Measurements from ENCODE around the gene LTF.
A peak's percentile ranks its signal among the peaks of the same experiment; 100 is the strongest.

Gene LTF

DNA sequence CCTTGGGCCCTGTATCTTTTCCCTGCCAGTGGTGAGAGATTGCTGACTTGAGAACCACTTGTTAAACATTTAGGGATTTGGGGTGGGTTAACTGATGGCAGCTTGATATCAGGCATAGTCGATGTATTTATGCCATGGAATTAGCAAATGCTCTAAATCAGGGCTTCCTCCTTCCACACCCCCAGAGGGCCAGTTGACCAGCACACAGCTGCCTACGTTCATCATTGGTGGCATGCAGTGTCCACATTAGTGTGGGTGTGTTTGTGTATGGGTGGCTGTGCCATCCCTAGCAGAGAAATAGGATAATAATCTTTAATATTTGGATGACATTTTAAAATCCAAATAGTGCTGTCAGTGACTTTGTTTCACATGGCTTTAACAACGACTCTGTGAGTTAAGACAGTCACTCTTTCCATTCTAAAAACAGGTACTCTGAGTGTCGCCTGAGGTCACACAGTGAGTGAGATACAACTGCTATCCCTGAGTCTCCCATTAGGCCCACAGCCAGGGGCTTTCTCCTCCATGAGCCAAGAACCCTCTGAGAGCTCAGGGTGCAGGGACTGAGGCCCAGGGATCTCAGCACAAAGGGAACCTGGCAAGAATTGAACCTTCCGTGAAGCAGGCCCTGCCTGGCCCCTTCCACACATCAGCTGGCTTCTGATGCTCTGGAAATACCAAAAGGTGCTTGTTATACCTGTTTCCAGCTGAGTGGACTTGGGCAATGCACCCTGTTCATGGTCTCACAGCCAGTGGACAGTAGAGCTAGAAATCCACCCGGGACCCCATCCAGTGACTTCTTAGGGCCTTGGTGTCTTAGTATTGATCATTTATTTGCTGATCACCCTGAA lies 4.3 kb upstream of the LTF start:
- DNase-seq (ENCODE audit: low spot score), result no peak

DNA sequence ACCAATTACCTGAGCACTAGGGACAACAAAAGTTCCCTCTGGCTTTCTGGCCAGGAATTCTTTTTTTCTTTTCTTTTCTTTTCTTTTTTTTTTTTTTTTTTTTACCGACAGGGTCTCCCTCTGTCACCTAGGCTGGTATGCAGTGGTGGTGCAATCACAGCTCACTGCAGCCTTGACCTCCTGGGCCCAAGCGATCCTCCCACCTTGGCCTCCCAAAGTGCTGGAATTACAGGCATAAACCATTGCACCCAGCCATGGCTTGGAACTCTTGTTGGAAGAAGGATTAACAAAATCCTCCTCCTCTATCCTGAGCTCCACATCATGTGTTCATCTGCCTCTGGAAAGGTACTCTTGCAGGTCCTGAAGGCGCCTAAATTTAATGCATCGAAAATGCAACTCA lies 2.9 kb upstream of the LTF start:
- DNase-seq (ENCODE audit: low spot score), result no peak

DNA sequence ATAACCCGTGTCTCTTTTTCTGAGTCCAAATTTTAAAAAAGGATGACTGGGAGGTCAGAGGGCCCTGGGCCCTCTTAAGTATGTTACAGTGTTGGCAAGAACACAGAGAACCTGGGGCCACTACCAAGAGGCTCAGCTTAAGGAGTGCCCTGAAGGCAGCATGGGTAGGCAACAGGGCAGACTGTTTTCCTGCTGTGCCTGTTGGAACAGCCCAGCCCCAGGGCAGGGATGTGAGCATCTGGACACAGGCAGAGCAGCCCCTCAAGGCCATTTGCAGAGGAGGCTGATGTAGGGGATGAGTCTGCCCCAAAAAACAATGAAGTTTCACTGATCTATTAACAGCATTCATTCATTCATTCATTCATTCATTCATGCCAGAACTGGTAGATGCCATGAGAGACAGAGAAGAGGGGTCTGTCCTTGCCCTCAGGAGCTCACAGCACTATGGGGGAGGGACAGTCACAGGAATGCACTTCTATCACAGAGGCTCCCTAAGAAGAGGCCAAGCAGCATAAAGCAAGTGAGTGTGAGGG lies 2.2 kb upstream of the LTF start:
- no peak for DNase-seq (ENCODE audit: low spot score)

DNA sequence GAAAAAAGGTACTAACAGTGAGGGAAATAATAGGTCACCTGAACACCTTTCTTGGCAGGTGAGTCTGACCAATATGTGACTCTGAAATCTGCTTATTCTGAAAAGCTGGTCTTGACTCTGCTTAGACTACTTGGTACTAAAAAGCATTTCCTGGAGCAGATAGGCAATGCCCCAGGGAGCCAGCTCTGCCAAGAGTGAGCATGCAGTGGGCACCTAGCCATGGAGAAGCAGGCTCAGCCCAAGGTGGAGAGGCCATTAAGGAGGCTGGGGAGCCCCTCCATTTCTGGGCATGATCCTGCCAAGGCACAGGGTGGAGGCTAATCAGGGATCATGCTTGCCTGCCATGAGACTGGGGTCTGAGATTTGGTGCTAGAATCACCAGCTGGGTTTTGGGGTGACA lies 1.6 kb upstream of the LTF start:
- no peak for DNase-seq (ENCODE audit: low spot score)

DNA sequence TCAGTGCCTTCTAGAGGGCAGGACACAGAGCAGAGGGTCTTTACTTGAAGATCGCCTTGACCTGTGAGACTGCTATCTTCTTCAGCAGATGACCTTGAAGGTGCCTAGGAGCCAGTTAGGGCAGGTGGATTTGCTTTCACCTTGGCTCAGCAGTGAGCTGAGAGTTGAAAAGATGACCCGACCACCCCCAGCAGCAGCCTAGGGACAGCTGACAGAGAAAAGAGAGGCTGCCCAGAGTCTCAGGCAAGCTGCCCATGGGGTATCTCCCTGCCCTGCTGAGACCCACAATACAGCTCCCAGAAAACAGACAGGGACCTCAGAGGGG lies 453 bp upstream of the LTF start:
- DNase-seq (ENCODE audit: low spot score), result no peak

DNA sequence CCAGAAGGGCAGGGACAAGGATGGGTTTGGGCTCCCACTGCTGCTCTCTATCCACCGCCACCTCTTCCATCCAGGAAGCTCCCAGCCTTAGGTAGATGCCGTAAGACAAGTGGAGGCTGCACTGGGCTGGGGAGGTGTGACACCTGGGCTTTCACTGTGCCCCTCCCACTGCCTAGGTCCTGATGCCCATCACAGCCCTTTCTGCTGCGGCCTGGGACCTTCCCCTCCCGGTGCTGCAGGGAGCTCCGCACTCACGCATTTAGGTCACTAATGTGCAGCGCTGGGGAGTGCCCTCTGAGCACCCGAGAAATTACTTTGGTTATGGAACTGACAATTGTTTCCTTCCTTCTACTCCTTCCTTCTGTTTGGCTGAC lies 850 bp downstream of the LTF start:
- no peak for DNase-seq (ENCODE audit: low spot score)

DNA sequence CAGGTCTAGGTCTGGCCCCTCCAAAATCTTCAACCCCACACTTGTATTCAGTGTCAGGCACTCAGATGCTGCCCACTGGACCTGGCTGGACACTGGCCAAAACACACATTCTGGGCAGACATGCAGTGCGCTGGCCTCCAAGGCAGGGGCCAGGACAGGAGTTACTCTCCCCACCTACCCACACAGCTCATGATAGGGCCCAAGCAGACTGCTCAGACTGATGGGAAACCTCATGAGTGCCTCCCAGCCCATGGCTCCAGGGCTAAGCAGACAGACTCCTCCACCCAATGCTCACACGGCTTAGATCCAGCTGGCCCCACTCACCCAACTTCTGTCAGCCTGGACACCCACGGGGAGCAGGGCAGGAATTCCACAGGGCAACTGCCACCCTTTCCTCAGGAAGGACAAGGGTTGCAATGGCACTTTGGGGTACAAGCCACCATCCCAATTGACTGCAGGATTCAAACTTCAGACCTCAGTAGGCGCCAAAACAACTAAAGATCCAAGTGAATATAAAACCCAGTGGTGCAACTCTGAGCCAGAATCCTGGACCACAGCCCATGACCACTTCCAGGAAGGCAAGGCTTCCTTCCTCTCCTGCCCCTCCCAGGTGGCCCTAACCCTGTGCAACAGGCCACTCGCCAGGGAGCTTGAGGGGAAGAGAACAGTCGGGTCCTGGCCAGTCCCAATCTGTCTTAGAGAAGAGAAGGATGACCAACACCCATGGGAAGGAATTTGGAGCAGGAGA lies 1.4 kb downstream of the LTF start:
- DNase-seq (ENCODE audit: low spot score), result no peak

DNA sequence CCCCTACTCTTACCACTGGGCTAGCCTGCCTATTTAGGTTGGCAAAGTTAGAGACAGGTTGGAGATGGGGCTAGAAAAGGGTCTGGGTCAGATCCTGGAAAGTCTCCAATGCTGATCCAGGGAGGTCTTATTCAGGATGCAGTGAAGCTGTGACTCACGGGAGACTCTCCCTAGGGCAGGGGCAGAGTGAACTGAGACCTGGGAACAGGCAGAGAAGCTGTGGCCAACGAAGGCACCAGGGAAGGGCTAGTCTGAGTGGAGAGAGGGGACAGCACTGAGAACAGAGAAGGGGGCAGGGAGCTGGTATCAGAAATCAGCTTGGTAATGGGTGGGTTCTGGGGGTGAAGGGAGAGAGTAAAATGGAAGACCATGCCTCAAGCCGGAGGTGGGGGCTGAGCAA lies 2.2 kb downstream of the LTF start:
- no peak for DNase-seq (ENCODE audit: low spot score)

DNA sequence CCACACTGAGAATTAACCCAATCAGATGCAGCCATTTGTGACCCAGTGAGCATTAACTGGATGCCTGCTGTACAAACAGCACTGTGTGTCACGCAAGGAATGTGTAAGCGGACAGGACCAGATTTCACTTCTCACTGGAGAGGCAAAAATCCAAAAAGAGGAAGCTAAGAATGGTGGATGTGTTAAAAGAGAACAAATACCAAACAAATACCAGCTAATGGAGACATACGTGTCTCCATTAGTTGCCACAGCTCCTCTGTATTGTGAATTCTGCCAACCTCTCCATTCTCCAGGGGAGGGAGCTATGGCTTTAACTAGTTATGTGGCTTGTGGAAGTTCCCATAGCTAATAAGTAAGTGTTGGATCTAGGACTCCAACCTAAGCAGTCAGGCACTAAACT lies 2.6 kb downstream of the LTF start:
- no peak for DNase-seq (ENCODE audit: low spot score)

DNA sequence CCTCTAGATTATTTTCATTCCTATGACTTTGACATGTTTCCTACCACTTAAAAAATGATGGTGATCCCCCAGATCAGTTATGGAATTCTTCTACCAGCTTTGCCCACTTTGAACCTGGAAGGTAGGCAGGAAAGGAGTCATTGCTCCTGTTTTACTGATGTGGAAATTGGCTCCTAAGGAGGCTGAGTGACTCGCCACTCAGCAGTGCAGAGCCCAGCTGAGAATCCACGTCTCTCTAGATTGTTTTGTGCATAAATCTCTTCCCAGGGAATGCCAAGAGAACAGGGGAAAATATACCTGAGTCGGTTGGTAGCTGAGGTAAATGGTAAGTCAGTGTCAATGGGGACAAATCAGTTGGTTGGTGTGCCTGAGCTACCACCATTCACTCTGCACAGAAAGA lies 4.7 kb downstream of the LTF start:
- DNase-seq (ENCODE audit: low spot score), result no peak

DNA sequence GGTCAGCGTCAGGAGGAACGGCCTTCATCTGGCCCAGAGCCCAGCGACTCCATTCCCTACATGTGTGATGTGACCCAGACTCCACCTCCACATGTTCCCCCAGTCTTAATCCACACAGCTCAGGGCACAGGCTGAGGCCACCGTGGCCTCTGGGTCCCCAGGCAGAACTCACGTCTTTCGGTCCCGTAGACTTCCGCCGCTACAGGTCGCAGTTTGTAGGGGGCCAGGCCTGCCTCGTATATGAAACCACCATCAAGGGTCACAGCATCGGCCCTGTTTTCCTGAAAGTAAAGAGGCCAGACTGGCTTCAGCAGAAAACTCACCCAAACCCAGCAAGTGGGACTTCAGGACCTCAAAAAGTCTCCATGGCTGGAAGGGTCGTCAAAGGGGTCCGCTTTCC lies 8.6 kb downstream of the LTF start:
- no peak for DNase-seq (ENCODE audit: low spot score)

DNA sequence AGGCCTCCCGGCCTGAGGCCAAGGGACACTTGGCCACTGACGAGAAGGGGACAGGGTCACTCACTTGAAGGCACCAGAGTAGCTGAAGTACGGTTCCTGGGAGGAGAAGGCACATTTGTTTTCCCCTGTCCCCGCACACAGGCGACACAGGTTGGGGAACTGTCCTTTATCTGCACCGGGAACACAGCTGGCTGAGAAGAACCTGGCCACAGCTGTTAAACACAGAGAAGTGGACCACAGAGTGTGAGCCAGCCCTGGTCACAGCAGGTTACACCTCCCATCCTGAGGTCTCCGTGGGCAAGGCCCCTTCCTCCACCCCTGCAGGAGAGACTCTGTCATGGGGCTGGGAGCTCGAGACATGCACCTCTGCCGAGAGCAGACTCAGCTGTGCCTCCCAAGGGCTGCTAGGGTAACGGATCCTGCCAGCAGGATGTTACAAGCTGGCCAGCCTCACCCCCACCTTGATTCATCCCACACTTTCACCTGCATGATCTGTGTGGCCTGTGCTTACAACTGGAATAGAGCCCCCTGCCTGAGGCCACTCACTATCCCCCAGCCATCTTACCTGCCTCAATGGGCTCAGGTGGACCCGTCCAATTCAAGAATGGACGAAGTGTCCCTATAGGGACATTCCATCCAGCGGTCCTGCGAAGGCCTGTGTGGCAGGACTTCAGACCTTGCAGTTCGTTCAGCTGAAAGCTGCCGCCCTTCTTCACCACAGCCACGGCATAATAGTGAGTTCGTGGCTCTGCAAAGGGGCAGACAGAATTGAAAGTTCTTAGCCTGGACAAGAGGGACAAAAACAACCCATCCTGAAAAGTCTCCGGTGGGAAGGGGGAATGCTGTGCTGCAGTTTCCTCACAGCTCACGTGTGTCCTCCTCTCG lies 9.2 kb downstream of the LTF start:
- DNase-seq (ENCODE audit: low spot score), result no peak

DNA sequence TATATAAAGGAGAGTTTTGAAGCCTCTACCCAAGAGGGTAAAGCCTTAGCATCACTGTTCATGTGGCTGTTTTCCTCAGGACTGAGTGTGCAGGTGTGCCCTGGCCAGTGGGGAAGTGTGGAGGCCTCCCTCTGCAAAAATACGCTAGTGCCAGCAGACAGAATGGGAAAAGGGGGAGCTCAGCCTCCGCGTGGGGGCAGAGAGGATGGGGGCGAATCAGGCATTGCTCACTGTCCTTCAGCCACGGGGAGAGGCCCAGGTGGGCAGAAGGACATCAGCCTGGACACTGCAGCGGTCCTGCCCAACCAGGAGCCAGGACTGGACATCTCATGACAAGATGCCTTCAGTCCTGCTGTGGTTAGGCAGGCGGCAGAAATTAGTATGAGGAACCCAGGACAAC lies 10.1 kb downstream of the LTF start:
- DNase-seq (ENCODE audit: low spot score), result no peak

DNA sequence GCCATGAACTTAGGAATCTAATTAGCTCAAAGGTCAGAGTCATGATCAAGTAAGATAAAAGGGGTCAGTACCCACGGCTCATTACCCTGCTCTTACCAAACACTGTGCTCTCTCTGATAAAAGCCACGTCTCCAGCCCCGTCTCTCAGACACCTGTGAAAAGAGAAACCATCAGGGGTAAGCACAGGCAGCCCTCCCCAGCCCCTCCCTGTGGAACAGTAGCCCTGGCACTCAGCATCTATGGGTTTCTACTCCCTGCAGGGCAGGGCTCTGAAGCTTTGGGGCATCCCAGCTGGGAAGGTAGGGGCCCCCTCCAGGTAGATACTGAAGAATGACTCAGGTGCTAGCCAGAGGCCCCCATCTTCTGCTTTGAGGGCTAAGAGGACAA lies 10.5 kb downstream of the LTF start:
- DNase-seq (ENCODE audit: low spot score), result no peak

DNA sequence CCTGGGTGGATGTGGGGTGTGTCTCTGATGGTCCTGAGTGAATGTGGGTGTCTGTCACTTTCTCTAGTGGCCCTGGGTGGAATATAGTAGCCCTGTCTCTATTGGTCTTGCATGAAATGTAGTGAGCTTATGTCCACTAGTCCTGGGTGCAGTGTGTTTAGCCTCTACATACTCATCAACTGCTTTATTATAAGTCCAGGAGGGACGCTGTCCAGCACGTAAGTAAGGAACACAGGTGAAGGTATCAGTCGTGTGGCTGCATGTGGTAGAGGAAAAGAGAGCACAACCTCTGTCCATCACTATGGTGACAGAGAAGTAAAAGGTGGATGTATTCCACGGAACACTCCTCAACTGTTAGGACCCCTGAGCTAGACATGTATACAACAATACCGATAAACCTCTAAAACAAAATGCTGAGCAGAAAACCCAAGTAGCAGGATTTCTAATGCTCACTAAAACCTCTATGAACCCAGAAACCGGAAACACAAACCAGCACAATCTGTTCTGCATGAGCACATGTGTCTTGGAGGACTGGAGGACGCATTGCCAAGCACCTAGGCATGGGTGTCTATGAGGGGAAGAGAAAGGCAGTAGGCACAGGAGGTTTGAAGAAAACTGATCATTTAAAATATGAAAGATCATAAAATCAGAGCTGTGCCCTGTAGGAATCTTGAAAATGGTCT lies 11.0 kb downstream of the LTF start:
- no peak for DNase-seq (ENCODE audit: low spot score)

DNA sequence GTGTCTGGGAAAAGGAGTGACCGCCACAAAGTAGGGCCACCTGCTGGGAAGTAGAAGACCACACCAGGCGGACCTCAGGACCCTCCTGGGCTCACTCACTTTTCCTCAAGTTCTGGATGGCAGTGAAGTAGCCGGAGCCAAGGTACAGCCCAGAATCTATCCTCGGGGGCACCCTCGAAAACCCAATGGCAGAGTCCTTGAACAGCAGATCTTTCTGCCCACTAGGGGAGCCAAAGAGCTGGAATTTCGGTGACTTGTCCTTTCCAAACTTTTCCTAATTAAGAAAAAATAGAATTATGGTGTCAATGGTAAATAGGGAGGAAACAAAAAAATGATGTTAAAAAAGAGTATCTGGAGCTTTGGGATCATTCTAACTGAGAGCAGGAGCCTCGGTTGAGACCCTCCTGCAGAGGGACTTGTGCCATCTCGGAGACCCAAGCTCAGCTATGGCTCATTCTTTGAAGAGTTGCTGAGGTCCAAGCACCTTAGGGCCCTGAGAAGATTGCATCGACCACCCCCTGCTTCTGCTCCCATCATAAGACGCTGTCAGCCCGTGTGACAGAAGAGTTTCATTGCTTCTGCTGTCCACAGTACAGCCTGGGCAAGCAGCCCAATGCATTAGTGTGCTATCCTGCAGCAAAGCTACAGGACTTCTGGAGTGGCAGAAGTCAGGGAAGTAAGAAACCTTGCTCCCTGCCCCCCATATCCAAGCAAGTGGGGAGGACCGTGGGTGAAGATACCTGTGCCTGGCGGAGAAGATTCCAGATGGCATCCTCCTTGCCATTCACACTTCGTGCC lies 14.8 kb downstream of the LTF start:
- DNase-seq (ENCODE audit: low spot score), result peak; percentile 59

DNA sequence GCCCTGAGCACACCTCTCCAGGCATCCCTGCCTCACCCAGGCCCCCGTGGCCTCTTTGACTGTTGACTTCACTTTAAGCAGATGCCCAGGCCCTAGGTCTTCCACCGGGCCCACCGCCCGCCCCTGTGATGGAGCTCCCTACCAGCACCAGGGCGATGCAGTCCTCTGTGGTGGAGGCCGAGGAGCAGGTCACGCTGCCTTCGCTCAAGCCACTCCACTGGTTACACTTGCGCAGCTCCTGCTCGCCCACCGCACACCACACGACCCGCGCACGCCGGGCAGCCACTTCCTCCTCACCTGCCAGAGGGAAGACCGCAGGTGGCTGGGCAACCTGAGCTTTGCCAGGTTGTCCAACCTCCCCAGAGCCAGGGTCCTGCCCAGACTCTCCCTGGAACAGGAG lies 16.0 kb downstream of the LTF start:
- no peak for DNase-seq (ENCODE audit: low spot score)

DNA sequence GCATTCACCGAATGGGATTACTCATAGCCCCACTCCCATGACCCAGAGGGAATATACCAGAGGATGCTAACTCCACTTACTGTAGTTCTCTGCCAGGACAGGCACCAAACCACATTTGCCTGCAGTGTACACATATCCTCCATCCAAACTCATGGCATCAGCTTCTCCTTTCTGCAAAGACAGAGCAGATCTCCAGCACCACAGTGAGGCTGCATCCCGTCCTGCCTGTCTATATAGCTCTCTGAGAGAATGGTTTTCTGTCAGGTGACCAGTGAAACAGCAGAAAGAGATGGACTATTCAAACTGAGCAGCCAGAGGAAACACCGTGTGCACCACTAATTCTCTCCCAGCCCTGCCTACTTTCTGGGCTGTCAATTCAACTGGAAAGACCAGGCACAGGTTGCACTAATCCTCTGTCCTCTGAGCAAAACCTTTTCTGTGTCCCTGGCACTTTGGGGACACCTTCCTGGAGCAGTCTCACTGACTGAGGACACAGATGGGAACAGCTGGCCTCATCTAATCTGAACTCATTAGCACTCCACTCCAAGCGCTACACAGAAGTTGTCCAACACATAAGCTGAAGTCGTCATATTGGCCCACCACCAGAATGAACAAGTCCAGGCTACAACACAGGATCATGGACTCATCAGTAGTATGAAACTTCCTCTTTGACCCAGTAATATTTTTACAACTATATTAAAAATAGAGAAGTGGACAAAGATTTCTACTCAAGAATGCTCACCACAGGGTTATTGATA lies 17.3 kb downstream of the LTF start:
- DNase-seq (ENCODE audit: low spot score), result no peak

DNA sequence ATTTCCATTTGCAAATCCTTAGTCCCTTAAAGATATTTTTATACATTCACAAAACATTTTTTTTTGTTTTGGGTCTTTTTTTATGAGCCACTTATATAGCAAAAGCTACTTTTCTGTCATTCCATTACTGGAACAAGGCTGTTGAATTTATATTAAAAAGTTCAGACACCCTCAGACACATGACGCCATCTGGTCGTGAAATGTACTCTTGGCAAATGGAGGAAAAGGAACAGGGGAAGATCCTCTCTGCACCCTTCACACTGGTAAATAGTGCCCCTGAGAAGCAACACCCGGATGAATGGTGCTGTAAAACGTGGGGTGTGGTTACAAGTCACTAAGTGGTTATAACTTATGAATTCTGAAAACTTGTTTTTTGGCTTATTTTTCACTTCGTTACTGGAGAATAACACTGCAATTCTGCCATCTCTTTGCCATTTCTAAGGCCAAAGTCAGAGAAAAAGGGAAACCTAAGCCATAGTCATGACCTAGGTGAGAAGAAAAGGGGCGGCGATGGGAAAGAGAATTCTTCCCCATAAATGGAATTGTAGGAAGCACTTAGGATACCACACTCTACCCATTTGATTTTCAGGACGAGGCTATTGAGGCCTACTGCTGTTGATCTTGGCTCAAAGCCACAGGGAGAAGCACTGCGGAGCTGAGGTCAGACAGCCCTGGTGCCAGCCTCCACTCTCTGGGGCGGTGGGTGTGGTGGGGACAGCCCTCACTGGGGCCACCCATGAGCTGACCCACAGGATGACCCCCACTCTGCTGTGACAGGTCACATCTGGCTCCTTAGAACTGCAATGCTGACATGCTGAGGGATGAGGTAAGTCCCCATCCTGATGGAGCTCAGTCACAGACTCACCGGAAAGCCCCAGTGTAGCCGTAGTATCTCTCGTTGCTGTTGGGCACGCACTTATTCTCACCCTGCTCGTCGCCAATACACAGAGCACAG lies 21.9 kb downstream of the LTF start:
- no peak for DNase-seq (ENCODE audit: low spot score)
